GM18873 (cell line): ENCODE measurements around the gene MFNG.

Experiments
- ATAC-seq: cut with Tn5 transposase; IDR thresholded peaks from one replicate; pipeline ENCODE4 v1.9.1; 2021; ENCODE audit warnings: mild to moderate bottlenecking, moderate library complexity, moderate number of reproducible peaks; ENCODE audit not compliant: unreplicated experiment, low FRiP score

MFNG gene

GRCh38 chr22:37514526-37515051, 28.4 kb upstream of the MFNG start:
- no peak for ATAC-seq

DNA sequence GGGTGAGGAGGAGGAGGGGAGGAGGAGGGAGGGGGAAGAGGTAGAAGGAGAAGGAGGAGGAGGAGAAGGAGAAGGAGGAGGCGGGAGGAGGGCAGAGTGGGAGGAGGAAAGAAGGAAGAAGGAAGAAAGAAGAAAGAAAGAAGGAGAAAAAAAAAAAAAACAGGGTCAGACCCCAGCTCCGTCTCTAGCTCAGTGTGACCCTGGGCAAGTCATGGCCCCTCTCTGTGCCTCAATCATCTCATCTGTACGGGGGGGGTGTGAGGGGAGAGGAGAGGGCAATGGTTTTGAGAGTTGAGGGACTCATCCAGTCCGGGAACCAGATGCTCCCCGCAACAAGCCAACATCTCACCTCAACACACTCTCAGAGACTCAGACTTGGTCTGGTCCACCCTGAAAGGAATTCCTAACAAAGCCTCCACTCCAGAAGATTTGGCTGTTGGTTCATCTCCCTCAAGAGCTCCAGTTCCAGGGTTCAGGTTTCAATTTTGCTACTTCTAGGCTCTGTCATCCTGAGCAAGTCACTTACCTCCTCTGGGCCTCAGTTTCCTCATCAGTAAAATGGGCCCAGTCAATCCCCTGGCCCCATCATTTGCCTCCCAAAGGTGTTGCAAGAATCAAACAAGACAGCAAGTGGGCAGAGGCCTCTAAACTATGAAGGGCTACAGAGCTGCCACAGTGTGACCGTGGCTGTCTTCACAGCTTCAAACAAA, 25.4 kb upstream of the MFNG start:
- ATAC-seq, result no peak

- ATAC-seq, result no peak
Measured at GRCh38 chr22:37510091-37510490, 23.9 kb upstream of the MFNG start.

DNA sequence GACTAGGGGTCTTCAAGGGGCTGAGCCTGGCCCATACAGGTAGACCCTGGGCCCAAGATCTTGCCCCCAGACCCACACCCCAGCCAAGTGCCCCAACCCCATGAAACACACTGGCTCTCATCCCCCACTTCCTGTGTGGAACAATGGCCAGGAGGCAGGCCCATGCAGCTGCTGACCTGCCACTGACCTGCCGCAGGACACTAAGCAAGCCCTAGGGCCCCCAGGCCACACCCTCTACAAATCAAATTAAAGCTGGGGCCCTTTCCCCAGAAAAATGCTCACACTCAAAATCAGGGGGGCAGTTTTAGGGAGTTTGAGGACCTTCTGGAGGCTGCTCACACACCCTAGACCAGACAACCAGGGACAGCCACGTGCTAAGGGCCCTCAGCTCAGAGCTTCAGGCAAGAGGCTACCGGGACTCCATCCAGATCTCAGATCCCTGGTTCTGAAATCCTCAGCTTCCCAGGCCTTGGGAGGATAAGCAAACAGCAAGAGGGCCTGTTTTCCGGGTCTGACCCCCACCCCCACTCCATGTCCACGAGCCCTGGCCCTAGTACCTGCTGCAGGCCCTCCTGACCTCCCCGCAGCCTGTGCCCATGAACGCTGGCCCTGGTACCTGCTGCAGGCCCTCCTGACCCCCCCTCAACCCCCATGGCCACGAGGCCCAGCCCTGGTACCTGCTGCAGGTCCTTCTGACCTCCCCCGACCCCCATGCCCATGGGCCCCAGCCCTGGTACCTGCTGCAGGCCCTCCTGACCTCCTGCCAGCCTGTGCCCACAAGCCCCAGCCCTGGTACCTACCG, 23.1 kb upstream of the MFNG start:
- no peak for ATAC-seq

DNA sequence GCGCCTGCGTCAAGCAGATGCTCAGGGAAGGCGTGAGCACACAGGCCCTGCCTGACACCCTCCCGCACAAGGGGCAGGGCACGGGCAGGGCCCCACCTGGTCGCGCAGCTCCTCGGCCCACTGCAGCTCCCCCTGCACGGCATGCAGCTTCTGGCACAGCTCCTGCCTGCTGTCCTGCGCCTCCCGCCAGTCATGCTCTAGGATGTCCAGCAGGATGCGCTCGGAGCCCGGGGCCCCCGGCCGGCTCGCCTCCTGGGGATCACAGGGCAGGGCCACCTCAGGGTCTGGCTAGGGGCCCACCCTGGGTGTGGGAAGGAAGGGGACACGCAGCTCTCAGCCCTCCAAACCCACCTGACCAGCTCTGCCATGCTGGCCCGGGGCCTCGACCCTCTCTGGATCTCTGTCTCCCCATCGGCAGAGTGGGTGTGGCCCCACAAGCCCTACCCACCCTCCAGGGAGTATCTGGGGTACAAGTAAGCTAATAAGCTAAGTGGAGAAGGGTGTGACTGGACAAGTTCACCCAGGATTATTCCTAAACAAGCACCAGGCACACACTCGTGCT, 22.3 kb upstream of the MFNG start:
- no peak for ATAC-seq

DNA sequence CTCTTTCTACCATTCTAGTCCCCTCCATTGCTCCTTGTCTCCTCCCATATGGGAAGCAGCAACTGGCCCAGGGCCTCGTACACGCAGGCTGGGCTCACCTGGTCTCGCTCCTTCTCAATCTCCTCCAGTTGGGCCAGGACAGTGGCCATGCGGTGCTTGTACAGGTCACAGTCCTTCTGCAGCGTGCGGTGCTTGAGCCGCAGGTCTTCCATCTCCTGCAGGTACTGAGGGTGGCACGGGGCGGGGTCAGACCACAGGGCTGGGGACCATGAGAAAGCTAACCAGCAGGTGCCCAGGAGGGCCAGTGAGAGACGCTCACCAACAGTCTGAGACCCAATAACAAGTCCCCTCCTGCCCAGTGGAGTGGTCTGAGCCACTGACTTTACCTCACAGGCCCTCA, 21.5 kb upstream of the MFNG start:
- no peak for ATAC-seq

DNA sequence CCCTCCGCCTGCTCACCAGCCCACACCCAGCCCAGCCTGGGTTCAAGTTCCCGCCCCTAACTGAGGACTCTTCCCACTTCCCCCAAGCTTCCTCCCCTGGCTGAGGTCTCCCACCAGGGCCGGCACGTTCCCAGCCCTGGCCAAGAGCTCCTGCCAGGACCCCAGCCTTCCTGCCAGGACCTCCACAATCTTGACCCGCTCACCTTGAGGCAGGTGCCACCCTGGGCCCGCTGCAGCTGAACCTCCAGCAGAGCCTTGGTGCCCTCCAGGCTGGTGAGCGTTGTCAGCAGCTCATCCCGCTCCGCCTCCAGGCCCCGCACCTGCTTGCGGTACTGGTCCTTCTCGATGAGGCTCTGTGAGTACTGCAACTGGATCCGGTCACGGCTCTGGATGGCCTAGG, 19.8 kb upstream of the MFNG start:
- no peak for ATAC-seq

DNA sequence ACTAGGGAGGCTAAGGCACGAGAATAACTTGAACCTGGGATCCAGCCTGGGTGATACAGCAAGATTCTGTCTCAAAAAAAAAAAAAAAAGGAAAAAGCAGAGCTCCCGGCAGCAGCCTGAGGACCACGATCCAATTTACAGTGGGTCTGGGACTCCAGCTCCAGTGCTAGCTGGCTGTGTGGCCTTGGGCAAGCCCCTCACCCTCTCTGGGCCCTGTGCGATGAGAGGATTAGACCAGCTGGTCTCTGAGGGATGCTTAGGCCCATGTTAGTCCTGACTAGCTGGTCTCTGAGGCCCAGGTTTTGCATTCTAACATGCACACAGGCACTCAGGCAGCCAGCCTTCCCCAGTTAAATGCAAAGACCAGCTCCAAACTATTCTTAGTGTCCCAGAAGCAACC, 19.4 kb upstream of the MFNG start:
- ATAC-seq, result no peak

- no peak for ATAC-seq
Measured at GRCh38 chr22:37504964-37505363, 18.8 kb upstream of the MFNG start.

DNA sequence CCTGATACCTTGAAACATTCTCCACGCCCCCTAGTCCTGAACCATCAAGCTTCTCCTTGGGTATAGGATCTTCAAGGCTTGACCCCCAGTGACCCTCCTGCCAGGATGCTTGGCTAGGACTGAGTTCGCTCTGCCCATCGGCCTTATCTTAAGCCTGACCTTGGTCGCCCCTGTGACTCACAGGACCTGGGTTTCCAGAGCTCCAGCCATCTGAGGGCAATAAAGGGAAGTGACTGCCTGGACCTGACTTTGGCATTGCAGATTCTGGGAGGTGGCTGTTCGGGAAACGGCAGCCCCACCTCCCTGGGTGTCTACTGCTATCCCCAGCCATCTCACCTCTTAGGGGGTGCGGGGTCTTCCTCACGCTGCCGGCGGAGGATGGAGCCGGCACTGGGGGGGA, 17.7 kb upstream of the MFNG start:
- no peak for ATAC-seq

DNA sequence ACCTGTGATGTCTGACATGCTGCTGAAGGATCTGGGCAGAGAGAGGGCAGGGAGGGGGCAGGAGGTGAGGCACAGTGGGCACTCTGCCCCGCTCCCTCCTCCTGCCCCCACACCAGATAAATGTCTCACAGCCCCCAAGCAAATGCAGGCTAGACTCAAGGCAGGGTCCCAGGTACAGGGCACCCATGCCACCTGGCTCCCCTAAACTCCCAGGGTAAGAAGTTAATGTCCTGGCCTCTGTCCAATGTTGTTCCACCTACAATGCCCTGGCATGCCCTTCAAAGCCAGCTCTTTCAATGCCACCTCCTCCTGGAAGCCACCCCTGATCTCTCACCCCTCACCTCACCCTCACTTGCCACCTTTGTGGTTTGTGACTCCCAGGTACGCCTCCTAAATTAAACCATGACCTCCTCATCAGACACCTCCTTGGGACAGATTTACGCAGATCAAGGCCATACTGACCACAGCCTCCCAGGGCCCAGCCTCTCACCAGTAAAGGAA, 17.0 kb upstream of the MFNG start:
- ATAC-seq, result no peak

- no peak for ATAC-seq
Measured at GRCh38 chr22:37502342-37503182, 16.4 kb upstream of the MFNG start.

- ATAC-seq, result no peak
Measured at GRCh38 chr22:37501610-37502341, 15.6 kb upstream of the MFNG start.

- no peak for ATAC-seq
Measured at GRCh38 chr22:37500745-37501609, 14.8 kb upstream of the MFNG start.

DNA sequence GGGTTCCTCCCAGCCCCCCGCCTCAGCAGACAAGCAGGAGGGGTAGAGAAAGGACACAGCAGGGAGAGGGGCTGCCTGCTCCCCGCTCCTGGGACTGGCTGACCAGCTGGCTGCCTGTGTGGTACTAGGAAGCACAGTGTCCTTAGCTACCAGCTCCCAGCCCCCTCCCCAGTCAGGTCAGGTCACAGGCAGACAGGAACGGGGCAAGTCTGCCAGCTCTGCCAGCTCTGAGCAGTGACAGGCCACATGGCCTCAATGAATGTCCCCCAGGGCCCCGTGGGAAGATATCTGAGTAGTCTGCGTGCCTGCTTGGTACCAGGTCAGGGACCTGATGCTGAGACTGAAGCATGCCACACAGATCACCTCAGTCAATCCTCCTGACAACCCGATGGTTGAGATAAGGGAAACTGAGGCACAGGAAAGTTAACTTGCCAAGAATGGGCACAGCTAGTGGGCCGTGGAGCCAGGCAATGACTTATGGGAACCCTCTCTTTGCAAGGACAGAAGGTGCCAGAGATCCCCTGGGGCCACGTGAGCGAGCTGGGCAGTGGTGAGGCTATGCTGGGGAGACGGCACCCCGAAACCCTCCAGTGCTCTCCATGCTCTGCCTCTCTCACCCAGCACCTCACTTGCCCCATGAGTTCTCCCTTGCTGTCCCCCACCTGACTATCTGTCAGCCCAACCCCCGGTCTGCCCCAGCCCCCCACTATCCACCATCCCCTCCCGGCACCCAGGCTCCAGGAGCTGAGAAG, 13.8 kb upstream of the MFNG start:
- ATAC-seq, result no peak

DNA sequence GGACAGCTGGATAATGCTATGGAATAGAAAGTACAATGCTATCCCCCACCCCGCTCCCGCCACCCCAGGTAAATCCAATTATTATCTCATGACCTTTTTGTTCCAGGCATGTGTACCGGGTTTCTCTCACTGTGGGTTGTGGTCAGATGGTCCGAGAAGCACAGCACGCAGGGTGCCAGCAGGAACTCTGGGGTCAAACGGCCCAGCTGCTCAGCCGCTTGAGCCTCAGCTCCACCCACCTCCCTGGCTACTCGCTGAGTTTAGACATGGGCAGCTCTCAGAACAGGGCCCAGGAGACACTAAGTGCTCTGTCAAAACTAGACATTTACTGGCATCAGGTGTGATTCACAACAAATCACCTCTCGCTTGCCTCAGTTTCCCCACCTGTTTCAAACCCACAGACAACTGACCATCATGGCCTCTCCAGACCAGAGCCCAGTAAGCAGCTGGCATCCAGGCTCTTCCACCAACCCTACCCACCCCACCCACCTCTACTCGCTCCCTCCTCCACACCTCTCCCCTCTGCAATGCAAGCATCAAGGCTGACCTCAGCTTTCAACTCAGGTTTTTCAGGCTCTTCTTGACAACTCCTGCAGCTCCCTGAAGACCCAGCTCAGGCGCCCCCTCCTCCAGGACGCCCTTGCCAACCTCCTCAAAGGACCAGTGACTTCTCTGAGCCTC, 13.0 kb upstream of the MFNG start:
- no peak for ATAC-seq

DNA sequence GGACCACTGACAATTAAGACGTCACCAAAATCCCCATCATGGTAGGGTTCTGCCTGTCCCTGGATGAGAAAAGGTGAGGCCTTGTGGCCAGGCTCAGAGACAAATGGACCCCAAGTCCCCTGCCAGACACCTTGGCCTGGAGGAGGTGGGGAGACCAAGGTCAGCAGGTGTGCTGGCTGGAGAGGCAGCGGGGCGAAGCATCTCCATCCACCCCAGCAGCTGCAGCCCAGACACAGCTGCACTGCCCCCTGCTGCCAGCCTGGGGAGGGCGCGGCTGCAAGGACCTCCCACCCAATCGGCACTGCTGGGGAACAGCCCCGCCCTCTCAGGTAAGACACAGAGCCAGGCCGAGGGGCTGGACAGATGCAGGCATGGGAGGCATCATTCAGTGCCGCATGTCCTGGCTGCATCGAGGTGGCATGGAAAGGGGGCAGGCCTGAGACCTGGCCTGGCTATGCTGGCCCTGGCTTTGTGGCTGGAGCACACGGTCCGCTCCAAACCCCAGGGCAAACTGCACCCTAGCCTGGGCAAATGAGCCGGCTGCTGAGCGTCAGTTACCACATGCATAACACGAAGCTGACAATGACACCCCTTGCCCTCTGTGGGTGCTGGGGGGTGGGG, 12.2 kb upstream of the MFNG start:
- no peak for ATAC-seq
